Measurements from ENCODE around the gene CTTN. TPM values are rescaled to one million over a fixed set of nuclear protein-coding genes. Genes with fewer than 3 reads are reported as not detected.

The CTTN gene
- total RNA-seq, 1 experiment from 2014 or later, result 533 TPM

DNA sequence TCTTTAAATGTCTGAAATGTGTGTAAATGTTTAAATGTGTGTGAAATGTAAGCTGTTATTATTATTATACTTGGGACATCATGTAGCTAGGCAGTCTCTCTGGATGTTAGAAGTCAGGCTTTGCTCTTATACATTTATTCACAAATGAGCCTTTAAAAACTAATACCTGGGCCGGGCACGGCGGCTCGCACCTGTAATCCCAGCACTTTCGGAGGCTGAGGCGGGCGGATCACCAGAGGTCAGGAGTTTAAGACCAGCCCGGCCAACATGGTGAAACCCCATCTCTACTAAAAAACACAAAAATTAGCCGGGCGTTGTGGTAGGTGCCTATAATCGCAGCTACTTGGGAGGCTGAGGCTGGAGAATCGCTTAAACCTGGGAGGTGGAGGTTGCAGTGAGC lies 21.7 kb upstream of the CTTN start:
- Histone ChIP-seq H3K27me3 (ENCODE audit: insufficient read depth, low read depth) (no peaks in the 10 kb centered on the region), H3F3A (ENCODE audit: insufficient read depth, low read depth) (peaks cover 52% of the 10 kb centered on the region; the same call in 1 of the 2 replicates), H3K4me1 (replicated peaks; ENCODE audit: insufficient read depth) (no peaks in the 10 kb centered on the region), H3K4me3 (no peak overlapping the region), H3K79me2 (ENCODE audit: low read depth) (no peaks in the 10 kb centered on the region), H3K9me3 (ENCODE audit: insufficient read depth, low read depth) (no peaks in the 10 kb centered on the region), H2AFZ (no peak overlapping the region), H3K9me2 (ENCODE audit: insufficient read depth) (no peaks in the 10 kb centered on the region), H4K20me1 (ENCODE audit: insufficient read depth) (peaks cover 3% of the 10 kb centered on the region), H3K27ac (no peak overlapping the region), H3K36me3 (ENCODE audit: low read depth) (peaks cover 45% of the 10 kb centered on the region), H3K4me2 (no peak overlapping the region)
- BruUV-seq (replicated peaks), result no TSS peak
- TF ChIP-seq, protein P1, sequence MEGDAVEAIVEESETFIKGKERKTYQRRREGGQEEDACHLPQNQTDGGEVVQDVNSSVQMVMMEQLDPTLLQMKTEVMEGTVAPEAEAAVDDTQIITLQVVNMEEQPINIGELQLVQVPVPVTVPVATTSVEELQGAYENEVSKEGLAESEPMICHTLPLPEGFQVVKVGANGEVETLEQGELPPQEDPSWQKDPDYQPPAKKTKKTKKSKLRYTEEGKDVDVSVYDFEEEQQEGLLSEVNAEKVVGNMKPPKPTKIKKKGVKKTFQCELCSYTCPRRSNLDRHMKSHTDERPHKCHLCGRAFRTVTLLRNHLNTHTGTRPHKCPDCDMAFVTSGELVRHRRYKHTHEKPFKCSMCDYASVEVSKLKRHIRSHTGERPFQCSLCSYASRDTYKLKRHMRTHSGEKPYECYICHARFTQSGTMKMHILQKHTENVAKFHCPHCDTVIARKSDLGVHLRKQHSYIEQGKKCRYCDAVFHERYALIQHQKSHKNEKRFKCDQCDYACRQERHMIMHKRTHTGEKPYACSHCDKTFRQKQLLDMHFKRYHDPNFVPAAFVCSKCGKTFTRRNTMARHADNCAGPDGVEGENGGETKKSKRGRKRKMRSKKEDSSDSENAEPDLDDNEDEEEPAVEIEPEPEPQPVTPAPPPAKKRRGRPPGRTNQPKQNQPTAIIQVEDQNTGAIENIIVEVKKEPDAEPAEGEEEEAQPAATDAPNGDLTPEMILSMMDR (conservative IDR thresholded peaks at IDR 0.05), result no peak
- no peak for TF ChIP-seq EZH2 (IDR thresholded peaks at IDR 0.05; ENCODE audit: low read depth)
- intact Hi-C loops (cut with micrococcal nuclease; ENCODE audit: unreplicated experiment), result no loop called here
- ChIA-PET POLR2A (ENCODE audit: unreplicated experiment) (no interaction called here), CTCF (no interaction called here)
- DNase-seq, result no peak

DNA sequence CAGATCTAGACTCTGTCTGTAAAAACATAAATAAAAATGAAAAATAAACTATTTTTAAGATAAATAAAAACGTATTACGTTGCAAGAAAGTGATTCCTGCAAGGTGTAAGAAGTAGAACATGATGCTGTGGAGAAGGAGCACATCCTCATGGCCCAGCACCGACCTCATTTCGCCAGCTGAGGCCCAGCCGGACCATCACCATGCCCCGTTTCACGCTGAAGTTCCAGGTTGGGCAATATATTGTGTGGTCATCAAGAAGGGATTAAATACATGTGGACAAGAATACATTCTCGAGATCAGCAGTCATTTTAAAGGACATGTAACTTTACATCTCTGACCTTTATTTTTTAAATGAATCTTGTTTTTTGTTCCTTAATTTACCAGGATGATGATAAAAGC lies 20.7 kb upstream of the CTTN start:
- Histone ChIP-seq H3K4me3 (no peak overlapping the region), H3K4me1 (replicated peaks; ENCODE audit: insufficient read depth) (no peaks in the 10 kb centered on the region), H3K36me3 (ENCODE audit: low read depth) (peaks cover 35% of the 10 kb centered on the region), H3K4me2 (no peak overlapping the region), H3K79me2 (ENCODE audit: low read depth) (no peaks in the 10 kb centered on the region), H3K9me3 (ENCODE audit: insufficient read depth, low read depth) (no peaks in the 10 kb centered on the region), H3K27ac (no peak overlapping the region), H3K9me2 (ENCODE audit: insufficient read depth) (no peaks in the 10 kb centered on the region), H2AFZ (no peak overlapping the region), H4K20me1 (ENCODE audit: insufficient read depth) (peaks cover 3% of the 10 kb centered on the region), H3F3A (ENCODE audit: insufficient read depth, low read depth) (peaks cover 61% of the 10 kb centered on the region; the same call in 1 of the 2 replicates), H3K27me3 (ENCODE audit: insufficient read depth, low read depth) (no peaks in the 10 kb centered on the region)
- TF ChIP-seq, protein P1 (conservative IDR thresholded peaks at IDR 0.05), result no peak
- TF ChIP-seq EZH2 (IDR thresholded peaks at IDR 0.05; ENCODE audit: low read depth), result no peak
- no peak for DNase-seq
- CTCF ChIA-PET, result no interaction called here
- POLR2A ChIA-PET (ENCODE audit: unreplicated experiment), result interaction anchor here (0.6 kb wide), 1 partner anchor 64 kb away, joined by 4 read pairs; no protein-coding TSS in a partner anchor
- intact Hi-C loops (cut with micrococcal nuclease; ENCODE audit: unreplicated experiment), result no loop called here
- no TSS peak for BruUV-seq (replicated peaks)

DNA sequence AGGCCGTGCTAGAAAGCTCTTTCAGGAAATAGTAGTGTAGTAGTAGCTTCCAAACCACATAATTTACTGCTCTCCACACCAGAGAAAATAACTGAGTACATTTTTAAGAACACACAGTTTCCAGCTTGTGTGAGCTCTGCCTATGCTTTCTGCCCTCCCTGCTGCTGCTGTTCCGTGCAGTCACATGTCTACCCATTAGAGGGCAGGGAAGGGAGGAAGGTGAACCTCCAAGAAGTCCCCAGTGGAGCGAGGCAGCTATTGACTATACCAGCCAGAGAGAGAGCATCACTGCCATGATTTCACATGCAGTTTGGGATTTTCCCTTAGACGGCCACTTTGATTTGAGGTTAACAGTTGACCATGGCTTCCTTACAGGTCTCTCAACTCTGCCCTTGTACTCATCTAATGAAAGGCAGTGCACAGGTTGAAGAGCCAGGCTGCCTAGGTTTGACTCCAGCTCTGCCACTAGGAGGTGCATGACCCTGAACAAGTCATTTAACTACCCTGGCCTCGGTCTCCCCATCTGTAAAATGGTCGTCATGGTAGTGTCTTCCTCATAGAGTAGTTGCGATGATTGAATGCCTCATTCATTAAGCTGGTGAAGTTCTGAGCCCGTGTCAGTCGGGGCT lies 19.7 kb upstream of the CTTN start:
- CTCF ChIA-PET, result no interaction called here
- no peaks in the 10 kb centered on the region for H3K9me2 ChIP-seq (ENCODE audit: insufficient read depth)

More for the DNA sequence above, 19.7 kb upstream of the CTTN start:
- no peak overlapping the region for H3K4me3 ChIP-seq
- no peak overlapping the region for H3K4me2 ChIP-seq
- peaks cover 61% of the 10 kb centered on the region; the same call in 1 of the 2 replicates for H3F3A ChIP-seq (ENCODE audit: insufficient read depth, low read depth)
- H3K79me2 ChIP-seq (ENCODE audit: low read depth), result no peaks in the 10 kb centered on the region
- H4K20me1 ChIP-seq (ENCODE audit: insufficient read depth), result peaks cover 9% of the 10 kb centered on the region
- peaks cover 27% of the 10 kb centered on the region for H3K36me3 ChIP-seq (ENCODE audit: low read depth)
- no peak for DNase-seq
- no peaks in the 10 kb centered on the region for H3K4me1 ChIP-seq (replicated peaks; ENCODE audit: insufficient read depth)
- BruUV-seq (replicated peaks), result no TSS peak
- H3K9me3 ChIP-seq (ENCODE audit: insufficient read depth, low read depth), result no peaks in the 10 kb centered on the region
- no peak overlapping the region for H3K27ac ChIP-seq
- POLR2A ChIA-PET (ENCODE audit: unreplicated experiment), result interaction anchor here (0.6 kb wide), 1 partner anchor 65 kb away, joined by 4 read pairs; no protein-coding TSS in a partner anchor
- H3K27me3 ChIP-seq (ENCODE audit: insufficient read depth, low read depth), result no peaks in the 10 kb centered on the region
- TF ChIP-seq, protein P1 (conservative IDR thresholded peaks at IDR 0.05), result no peak; the same call in 1 of the 2 replicates
- TF ChIP-seq EZH2 (IDR thresholded peaks at IDR 0.05; ENCODE audit: low read depth), result no peak
- intact Hi-C loops (cut with micrococcal nuclease; ENCODE audit: unreplicated experiment), result no loop called here
- no peak overlapping the region for H2AFZ ChIP-seq

All from PC-9 (cell line).